Stimulated activated CD4-positive, alpha-beta T cell treated with anti-CD3 and anti-CD28 coated beads, Interleukin-4, amount 100 ng/mL, for 48 hours (primary cell): Measurements from ENCODE around the gene APOE.
"Not testable (repeated sequence)": the region's sequence is repeated elsewhere in the genome, so short reads cannot be mapped to it uniquely, and the experiment has no call there.

Source experiments
- DNase-seq, 2 donors: peaks; one replicate each; pipeline ENCODE4 v3.0.0-alpha.2; 2020; ENCODE audit warnings: low read depth in 2 of 2

Gene APOE

GRCh38 chr19:44905437-44906160 lies at the start of gene APOE:
APOE (plus strand) TSS chr19:44905796; CDS start chr19:44906625, 829 bp downstream.
- DNase-seq, result no peak

GRCh38 chr19:44856421-44857083 lies 49.0 kb upstream of the APOE start:
- no peak for DNase-seq

- DNase-seq, result no peak
These were observed 47.8 kb upstream of the APOE start for GRCh38 chr19:44857837-44858236.

GRCh38 chr19:44861576-44861975 lies 44.0 kb upstream of the APOE start:
- not testable (repeated sequence) for DNase-seq

GRCh38 chr19:44863990-44864389 lies 41.6 kb upstream of the APOE start:
- DNase-seq, result no peak

- DNase-seq, result no peak
These were observed 40.3 kb upstream of the APOE start for GRCh38 chr19:44865196-44865767.

GRCh38 chr19:44866664-44867063 lies 38.9 kb upstream of the APOE start:
- no peak for DNase-seq

- no peak for DNase-seq
These were observed 38.0 kb upstream of the APOE start for GRCh38 chr19:44867578-44867977.

GRCh38 chr19:44869733-44870470 lies 35.7 kb upstream of the APOE start:
- no peak for DNase-seq

GRCh38 chr19:44871809-44872208 lies 33.8 kb upstream of the APOE start:
- no peak for DNase-seq

GRCh38 chr19:44872661-44873060 lies 32.9 kb upstream of the APOE start:
- DNase-seq, result no peak

GRCh38 chr19:44874317-44874716 lies 31.3 kb upstream of the APOE start:
- no peak for DNase-seq

GRCh38 chr19:44875666-44876451 lies 29.7 kb upstream of the APOE start:
- DNase-seq, result no peak

GRCh38 chr19:44876930-44877535 lies 28.6 kb upstream of the APOE start:
- DNase-seq, result no peak

- no peak for DNase-seq
These were observed 27.3 kb upstream of the APOE start for GRCh38 chr19:44878120-44878865.

- DNase-seq, result no peak
These were observed 26.1 kb upstream of the APOE start for GRCh38 chr19:44879309-44880065.

GRCh38 chr19:44882063-44882462 lies 23.5 kb upstream of the APOE start:
- DNase-seq, result no peak

GRCh38 chr19:44882619-44883397 lies 22.8 kb upstream of the APOE start:
- not testable (repeated sequence) for DNase-seq

GRCh38 chr19:44883922-44884321 lies 21.7 kb upstream of the APOE start:
- DNase-seq, result no peak
